AG04449 (cell line): ENCODE measurements around the gene MYDGF.
A peak's percentile ranks its signal among the peaks of the same experiment; 100 is the strongest.

ENCODE experiments used
- CTCF ChIA-PET: fragments of 350-600 bp; formaldehyde crosslinking; extraction: SDS; loops from one replicate; lab custom pipeline; 2021; ENCODE audit warnings: antibody characterized with exemption; lab: Yijun Ruan, JAX
- POLR2A ChIA-PET: fragments of 400-600, 350-600 bp; formaldehyde crosslinking; extraction: SDS; loops from one replicate; lab custom pipeline; 2020; ENCODE audit warnings: antibody characterized with exemption, inconsistent platforms; lab: Yijun Ruan, JAX
- DNase-seq: peaks from one replicate; pipeline ENCODE4 v3.0.0-alpha.2; 2010; ENCODE audit warnings: low read depth, low spot score
- H3K4me3 ChIP-seq: 2 replicates; pipeline ENCODE4 v1.5.1; 2011; ENCODE audit warnings: low read depth, mild to moderate bottlenecking, control low read depth, low read length
- TF ChIP-seq, protein P1 (sequence below): IDR thresholded peaks from one replicate; pipeline ENCODE4 v1.5.1; 2011; ENCODE audit warnings: mild to moderate bottlenecking, moderate library complexity, low read length, control low read depth, inconsistent platforms; ENCODE audit not compliant: insufficient read depth; ENCODE audit errors: missing control alignments

Gene MYDGF

GRCh38 chr19:4714016-4714415, 43.9 kb upstream of the MYDGF start:
- POLR2A ChIA-PET: interaction anchor here (1.0 kb wide), 1 partner anchor 10 kb away, joined by 6 read pairs; the partner anchor contains the start of gene DPP9
- DNase-seq: no peak
- TF ChIP-seq, protein P1, sequence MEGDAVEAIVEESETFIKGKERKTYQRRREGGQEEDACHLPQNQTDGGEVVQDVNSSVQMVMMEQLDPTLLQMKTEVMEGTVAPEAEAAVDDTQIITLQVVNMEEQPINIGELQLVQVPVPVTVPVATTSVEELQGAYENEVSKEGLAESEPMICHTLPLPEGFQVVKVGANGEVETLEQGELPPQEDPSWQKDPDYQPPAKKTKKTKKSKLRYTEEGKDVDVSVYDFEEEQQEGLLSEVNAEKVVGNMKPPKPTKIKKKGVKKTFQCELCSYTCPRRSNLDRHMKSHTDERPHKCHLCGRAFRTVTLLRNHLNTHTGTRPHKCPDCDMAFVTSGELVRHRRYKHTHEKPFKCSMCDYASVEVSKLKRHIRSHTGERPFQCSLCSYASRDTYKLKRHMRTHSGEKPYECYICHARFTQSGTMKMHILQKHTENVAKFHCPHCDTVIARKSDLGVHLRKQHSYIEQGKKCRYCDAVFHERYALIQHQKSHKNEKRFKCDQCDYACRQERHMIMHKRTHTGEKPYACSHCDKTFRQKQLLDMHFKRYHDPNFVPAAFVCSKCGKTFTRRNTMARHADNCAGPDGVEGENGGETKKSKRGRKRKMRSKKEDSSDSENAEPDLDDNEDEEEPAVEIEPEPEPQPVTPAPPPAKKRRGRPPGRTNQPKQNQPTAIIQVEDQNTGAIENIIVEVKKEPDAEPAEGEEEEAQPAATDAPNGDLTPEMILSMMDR: no peak
- CTCF ChIA-PET: interaction anchor here (1.0 kb wide), 1 partner anchor 9 kb away, joined by 4 read pairs; no protein-coding TSS in a partner anchor
- H3K4me3 ChIP-seq: no peak overlapping the region

- TF ChIP-seq, protein P1: no peak
- ChIA-PET CTCF (interaction anchor here (1.0 kb wide), 1 partner anchor 9 kb away, joined by 4 read pairs; no protein-coding TSS in a partner anchor), POLR2A (interaction anchor here (0.6 to 1.0 kb wide), 2 partner anchors 11 to 294 kb away, joined by 3 to 6 read pairs; partner anchors contain the start of gene DPP9)
- H3K4me3 ChIP-seq: no peak overlapping the region
- peak; percentile 33 for DNase-seq
Observed at GRCh38 chr19:4713384-4713951, 43.3 kb upstream of the MYDGF start.

GRCh38 chr19:4712771-4713170, 42.6 kb upstream of the MYDGF start:
- no peak overlapping the region for H3K4me3 ChIP-seq
- CTCF ChIA-PET: interaction anchor here (0.6 to 1.6 kb wide), 3 partner anchors 10 to 90 kb away, joined by 3 to 5 read pairs (median 4); partner anchors contain the start of gene FEM1A
- POLR2A ChIA-PET: interaction anchor here (0.6 to 1.0 kb wide), 2 partner anchors 12 to 293 kb away, joined by 3 to 6 read pairs; partner anchors contain the start of gene DPP9
- TF ChIP-seq, protein P1: no peak
- DNase-seq: no peak

- no peak for DNase-seq
- TF ChIP-seq, protein P1: no peak
- ChIA-PET POLR2A (no interaction called here), CTCF (interaction anchor here (1.0 to 1.6 kb wide), 2 partner anchors 80 to 93 kb away, joined by 3 to 5 read pairs; partner anchors contain the start of gene FEM1A)
- H3K4me3 ChIP-seq: no peak overlapping the region
Observed at GRCh38 chr19:4711211-4711610, 41.1 kb upstream of the MYDGF start.

GRCh38 chr19:4710281-4710600, 40.1 kb upstream of the MYDGF start:
- no peak for DNase-seq
- TF ChIP-seq, protein P1: no peak
- POLR2A ChIA-PET: no interaction called here
- no peak overlapping the region for H3K4me3 ChIP-seq
- CTCF ChIA-PET: interaction anchor here (1.0 kb wide), 1 partner anchor 94 kb away, joined by 3 read pairs; no protein-coding TSS in a partner anchor

DNA sequence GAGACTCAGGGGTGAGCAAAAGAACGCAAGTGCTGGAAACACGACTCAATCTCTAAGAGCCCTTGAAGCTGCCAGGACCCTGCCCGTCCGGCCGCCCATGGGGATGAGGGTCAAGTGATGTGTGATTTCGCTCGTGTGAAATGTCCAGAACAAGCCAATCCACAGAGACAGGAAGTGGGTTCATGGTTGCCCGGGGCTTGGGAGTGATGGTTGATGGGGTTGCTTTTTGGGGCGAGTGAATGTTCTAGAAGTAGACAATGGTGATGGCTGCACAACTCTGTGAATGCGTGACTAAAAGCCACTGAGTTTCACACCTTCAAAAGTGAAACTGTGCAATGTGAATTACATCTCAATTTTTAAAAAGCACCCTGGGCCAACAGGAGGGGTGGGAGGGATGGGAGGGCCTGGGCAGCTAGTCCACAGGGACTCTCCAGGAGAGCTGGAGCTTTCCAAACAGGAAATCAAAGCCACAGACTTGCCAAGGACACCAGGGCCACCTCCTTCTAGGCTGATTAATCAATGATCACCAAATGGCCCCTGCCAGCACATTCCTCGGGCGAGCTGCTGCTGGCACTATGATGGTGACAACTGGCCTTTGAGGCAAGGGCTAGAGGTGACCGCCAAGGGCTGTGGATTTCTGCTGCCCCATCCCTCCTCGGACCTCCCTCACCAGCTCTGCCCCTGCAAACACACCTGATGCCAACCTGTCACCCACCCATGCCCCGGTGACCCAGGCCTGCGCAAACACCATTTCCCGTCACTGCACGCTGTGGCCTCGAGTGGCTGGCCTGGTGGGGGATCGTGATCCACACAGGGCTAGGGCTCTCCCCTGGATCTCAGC, 39.5 kb upstream of the MYDGF start:
- DNase-seq: no peak
- ChIA-PET POLR2A (no interaction called here), CTCF (interaction anchor here (1.1 kb wide), 1 partner anchor 13 kb away, joined by 3 read pairs; no protein-coding TSS in a partner anchor)
- no peak overlapping the region for H3K4me3 ChIP-seq
- TF ChIP-seq, protein P1: no peak
